Forelimb muscle (tissue), 1 donor: ENCODE measurements around the gene KAZN. TPM values are rescaled to one million over a fixed set of nuclear protein-coding genes. Genes with fewer than 3 reads are reported as not detected.
"Not testable (repeated sequence)": the region's sequence is repeated elsewhere in the genome, so short reads cannot be mapped to it uniquely, and the experiment has no call there.

Experiments
- DNase-seq: peaks from one replicate; pipeline ENCODE4 v3.0.0-alpha.2; 2013; ENCODE audit warnings: low read depth
- polyA plus RNA-seq: library from polyadenylated mRNA; unstranded; fragments of 120-200 nt; gene quantifications from one replicate; pipeline ENCODE4 v1.2.1, GENCODE V29; 2013; ENCODE audit not compliant: insufficient read length

The KAZN gene
- polyA plus RNA-seq, 1 donor: 12.8 TPM

- DNase-seq: no peak
Observed at GRCh38 chr1:15110867-15111230, 512.4 kb downstream of the KAZN start.

- no peak for DNase-seq
Observed at GRCh38 chr1:15113146-15113545, 514.7 kb downstream of the KAZN start.

GRCh38 chr1:15114884-15115283, 516.4 kb downstream of the KAZN start:
- DNase-seq: no peak

- no peak for DNase-seq
Observed at GRCh38 chr1:15115542-15116330, 517.3 kb downstream of the KAZN start.

GRCh38 chr1:15116966-15117365, 518.5 kb downstream of the KAZN start:
- no peak for DNase-seq

- no peak for DNase-seq
Observed at GRCh38 chr1:15117671-15118325, 519.3 kb downstream of the KAZN start.

- no peak for DNase-seq
Observed at GRCh38 chr1:15118579-15118978, 520.1 kb downstream of the KAZN start.

GRCh38 chr1:15120251-15120945, 521.9 kb downstream of the KAZN start:
- no peak for DNase-seq

GRCh38 chr1:15122331-15122730, 523.8 kb downstream of the KAZN start:
- no peak for DNase-seq

- no peak for DNase-seq
Observed at GRCh38 chr1:15123270-15123669, 524.8 kb downstream of the KAZN start.

GRCh38 chr1:15123925-15124324, 525.4 kb downstream of the KAZN start:
- DNase-seq: no peak

GRCh38 chr1:15124362-15125100, 526.0 kb downstream of the KAZN start:
- no peak for DNase-seq

GRCh38 chr1:15125101-15125745, 526.7 kb downstream of the KAZN start:
- DNase-seq: no peak

GRCh38 chr1:15128077-15128476, 529.6 kb downstream of the KAZN start:
- no peak for DNase-seq

- no peak for DNase-seq
Observed at GRCh38 chr1:15128520-15129313, 530.2 kb downstream of the KAZN start.

- DNase-seq: no peak
Observed at GRCh38 chr1:15129944-15130343, 531.5 kb downstream of the KAZN start.

GRCh38 chr1:15130607-15131006, 532.1 kb downstream of the KAZN start:
- DNase-seq: no peak

- no peak for DNase-seq
Observed at GRCh38 chr1:15132965-15133364, 534.5 kb downstream of the KAZN start.

- no peak for DNase-seq
Observed at GRCh38 chr1:15134285-15134684, 535.8 kb downstream of the KAZN start.

GRCh38 chr1:15135604-15136003, 537.1 kb downstream of the KAZN start:
- DNase-seq: not testable (repeated sequence)

GRCh38 chr1:15137809-15138208, 539.3 kb downstream of the KAZN start:
- no peak for DNase-seq
